HL-60 (cell line): ENCODE results near the gene PBX1.

Experiments used
- CTCF ChIP-seq: IDR thresholded peaks from one replicate; pipeline ENCODE4 v1.5.1; 2011; ENCODE audit warnings: low read length, control low read depth, inconsistent platforms; ENCODE audit not compliant: insufficient read depth
- REST ChIP-seq: IDR thresholded peaks from 2 replicates; pipeline ENCODE4 v1.6.1; 2012; ENCODE audit warnings: low read depth; ENCODE audit not compliant: insufficient replicate concordance

- TF ChIP-seq CTCF, result no peak
- no peak for TF ChIP-seq REST
Observed at GRCh38 chr1:164619006-164619784, 60.2 kb downstream of the PBX1 start.
